LNCaP clone FGC (cell line): Measurements from ENCODE around the gene ACER3.
"Not testable (repeated sequence)": the region's sequence is repeated elsewhere in the genome, so short reads cannot be mapped to it uniquely, and the experiment has no call there.

Source experiments
- DNase-seq: peaks from one replicate; pipeline ENCODE4 v3.0.0-alpha.2; 2011; ENCODE audit warnings: low read depth
- H3K4me3 ChIP-seq: 2 replicates; pipeline ENCODE4 v1.5.1; 2011; ENCODE audit warnings: mild to moderate bottlenecking, low read depth, low read length, control low read depth
- TF ChIP-seq, protein P1 (sequence below): IDR thresholded peaks from 2 replicates; pipeline ENCODE4 v1.5.1; 2012; ENCODE audit warnings: mild to moderate bottlenecking; ENCODE audit not compliant: control insufficient read depth, insufficient read depth; ENCODE audit errors: extremely low read depth

Gene ACER3

DNA sequence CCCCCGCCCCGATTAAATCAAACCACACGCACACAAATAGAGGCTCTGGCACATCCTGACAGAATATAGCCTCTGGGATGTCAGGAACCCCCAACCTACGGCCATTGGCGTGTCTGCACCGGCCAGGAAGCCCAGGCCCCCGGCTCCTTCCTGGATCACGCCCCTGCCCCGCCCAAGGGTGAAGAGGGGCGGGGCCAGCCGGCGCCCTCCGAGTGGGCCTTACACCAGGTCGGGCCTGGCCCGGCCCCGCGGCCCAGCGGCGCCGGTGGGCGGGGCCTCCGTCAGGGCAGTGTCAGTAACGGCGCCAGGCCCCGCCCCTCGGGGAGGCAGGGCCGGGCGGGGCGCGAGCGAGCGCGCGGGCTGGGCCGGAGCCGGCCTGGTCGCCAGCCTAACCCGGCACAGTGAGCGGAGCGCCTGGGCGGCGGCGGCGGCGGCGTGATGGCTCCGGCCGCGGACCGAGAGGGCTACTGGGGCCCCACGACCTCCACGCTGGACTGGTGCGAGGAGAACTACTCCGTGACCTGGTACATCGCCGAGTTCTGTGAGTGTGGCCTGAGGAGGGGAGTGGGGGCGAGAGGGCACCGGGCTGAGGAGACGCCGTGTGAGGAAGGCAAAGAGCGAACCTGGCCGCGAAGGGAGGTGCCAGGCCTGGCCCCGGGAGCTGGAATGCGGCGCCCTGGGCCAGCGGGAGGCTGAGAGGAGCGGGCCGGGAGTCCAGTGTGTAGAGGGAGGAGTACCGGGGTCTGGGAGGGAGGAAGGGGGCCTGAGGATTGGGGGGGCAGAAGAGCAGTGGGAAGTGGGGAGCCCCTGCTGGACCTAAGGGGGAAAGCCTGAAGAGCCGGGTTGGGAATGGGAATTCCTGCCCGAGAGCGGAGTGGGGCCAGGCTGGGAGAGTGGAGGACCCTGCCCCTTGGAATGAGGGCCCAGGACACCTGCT lies at the start of gene ACER3:
ACER3 (plus strand) TSS at position 380 of the 937 bp plus-strand sequence; CDS start at position 439, 59 bp downstream.
- peak; percentile 51 for DNase-seq
- peak within 1 kb of the TSS; percentile 77 for H3K4me3 ChIP-seq
- TF ChIP-seq, protein P1, sequence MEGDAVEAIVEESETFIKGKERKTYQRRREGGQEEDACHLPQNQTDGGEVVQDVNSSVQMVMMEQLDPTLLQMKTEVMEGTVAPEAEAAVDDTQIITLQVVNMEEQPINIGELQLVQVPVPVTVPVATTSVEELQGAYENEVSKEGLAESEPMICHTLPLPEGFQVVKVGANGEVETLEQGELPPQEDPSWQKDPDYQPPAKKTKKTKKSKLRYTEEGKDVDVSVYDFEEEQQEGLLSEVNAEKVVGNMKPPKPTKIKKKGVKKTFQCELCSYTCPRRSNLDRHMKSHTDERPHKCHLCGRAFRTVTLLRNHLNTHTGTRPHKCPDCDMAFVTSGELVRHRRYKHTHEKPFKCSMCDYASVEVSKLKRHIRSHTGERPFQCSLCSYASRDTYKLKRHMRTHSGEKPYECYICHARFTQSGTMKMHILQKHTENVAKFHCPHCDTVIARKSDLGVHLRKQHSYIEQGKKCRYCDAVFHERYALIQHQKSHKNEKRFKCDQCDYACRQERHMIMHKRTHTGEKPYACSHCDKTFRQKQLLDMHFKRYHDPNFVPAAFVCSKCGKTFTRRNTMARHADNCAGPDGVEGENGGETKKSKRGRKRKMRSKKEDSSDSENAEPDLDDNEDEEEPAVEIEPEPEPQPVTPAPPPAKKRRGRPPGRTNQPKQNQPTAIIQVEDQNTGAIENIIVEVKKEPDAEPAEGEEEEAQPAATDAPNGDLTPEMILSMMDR, result no peak

- DNase-seq, result no peak
- TF ChIP-seq, protein P1, result no peak
- H3K4me3 ChIP-seq, result no peak overlapping the region
Measured at GRCh38 chr11:76811259-76811658, 49.5 kb upstream of the ACER3 start.

DNA sequence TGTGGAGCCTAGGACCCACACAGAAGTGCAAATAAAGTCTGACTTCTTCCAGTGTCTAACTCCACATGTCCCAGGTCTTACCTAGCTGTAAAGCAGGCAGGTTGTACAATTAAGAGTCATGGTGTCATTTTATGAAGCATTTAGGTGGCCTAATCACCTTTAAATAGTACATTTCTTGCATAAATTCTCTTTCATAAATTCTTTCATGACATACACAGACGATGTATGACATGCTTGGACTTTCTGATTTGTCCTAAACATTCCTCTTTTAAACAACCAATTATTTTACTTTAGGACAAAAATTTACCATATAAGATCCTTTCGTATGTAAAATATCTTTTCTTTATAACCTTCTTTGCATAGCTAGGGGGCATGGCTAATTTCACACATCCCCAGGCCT lies 46.3 kb upstream of the ACER3 start:
- TF ChIP-seq, protein P1, result no peak
- DNase-seq, result no peak
- no peak overlapping the region for H3K4me3 ChIP-seq

GRCh38 chr11:76815678-76816077 lies 45.0 kb upstream of the ACER3 start:
- not testable (repeated sequence) for H3K4me3 ChIP-seq, DNase-seq

DNA sequence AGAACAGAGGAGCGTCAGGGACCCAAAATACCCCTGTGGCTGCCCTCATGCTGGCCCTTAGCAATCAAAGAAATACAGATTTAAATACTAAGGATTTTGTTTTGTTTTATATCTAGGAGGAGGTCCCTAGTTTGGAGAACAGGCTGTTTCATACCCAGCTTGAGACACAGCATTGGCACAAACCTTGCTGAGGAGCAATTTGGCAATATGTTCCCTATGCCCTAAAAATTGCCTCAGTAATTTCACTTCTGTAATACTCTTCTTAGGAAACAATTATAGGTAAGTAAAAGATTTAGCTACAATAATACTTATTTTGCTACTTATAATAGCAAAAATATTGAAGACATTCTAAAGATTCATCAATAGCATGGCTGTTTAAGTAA lies 40.5 kb upstream of the ACER3 start:
- no peak overlapping the region for H3K4me3 ChIP-seq
- TF ChIP-seq, protein P1, result no peak
- DNase-seq, result no peak

GRCh38 chr11:76821396-76821795 lies 39.3 kb upstream of the ACER3 start:
- not testable (repeated sequence) for H3K4me3 ChIP-seq, DNase-seq

GRCh38 chr11:76822406-76822805 lies 38.3 kb upstream of the ACER3 start:
- TF ChIP-seq, protein P1, result no peak
- no peak overlapping the region for H3K4me3 ChIP-seq
- no peak for DNase-seq

- TF ChIP-seq, protein P1, result no peak
- DNase-seq, result no peak
- no peak overlapping the region for H3K4me3 ChIP-seq
Measured at GRCh38 chr11:76823481-76824028, 37.2 kb upstream of the ACER3 start.
